Bronchial epithelial cell (primary cell): ENCODE measurements around the gene SIGLEC9. TPM values are rescaled to one million over a fixed set of nuclear protein-coding genes. Genes with fewer than 3 reads are reported as not detected.
A peak's percentile ranks its signal among the peaks of the same experiment; 100 is the strongest.

Experiments used
- DNase-seq: peaks from one replicate; pipeline ENCODE4 v3.0.0-alpha.2; 2010; ENCODE audit warnings: low read depth
- FAIRE-seq: peaks from 2 replicates; lab custom pipeline; 2011; peaks lifted over from hg19 to GRCh38; lab: Jason Lieb, UNC
- H3K27me3 ChIP-seq: 2 replicates; pipeline ENCODE4 v1.5.1; 2011; ENCODE audit warnings: low read length; ENCODE audit not compliant: control insufficient read depth, insufficient read depth
- H3K36me3 ChIP-seq: 2 replicates; pipeline ENCODE4 v1.5.1; 2011; ENCODE audit warnings: low read length; ENCODE audit not compliant: control insufficient read depth, insufficient read depth
- H3K4me3 ChIP-seq: 2 replicates; pipeline ENCODE4 v1.5.1; 2011; ENCODE audit warnings: mild to moderate bottlenecking, low read depth, low read length, control low read depth
- CTCF ChIP-seq: IDR thresholded peaks from 2 replicates; pipeline ENCODE4 v1.5.1; 2011; ENCODE audit warnings: mild to moderate bottlenecking, moderate library complexity, low read length, control low read depth, inconsistent platforms; ENCODE audit not compliant: insufficient read depth, severe bottlenecking
- total RNA-seq: library from RNA; depleted of rRNA; stranded (reverse); fragments of >200 nt; gene quantifications from 2 replicates; pipeline ENCODE4 v1.2.1, GENCODE V29; 2014

SIGLEC9 gene
- total RNA-seq = not detected in 2 replicates

GRCh38 chr19:51124729-51125128 is at the start of gene SIGLEC9:
SIGLEC9 (plus strand) TSS chr19:51124906; CDS start chr19:51124975, 69 bp downstream.
- H3K4me3 ChIP-seq = no peak within 1 kb of the TSS
- DNase-seq = no peak
- H3K36me3 ChIP-seq = no peaks in the 10 kb centered on the region
- no peak for FAIRE-seq
- TF ChIP-seq CTCF = no peak
- no peaks in the 10 kb centered on the region for H3K27me3 ChIP-seq

- H3K36me3 ChIP-seq = no peaks in the 10 kb centered on the region
- no peak for FAIRE-seq
- no peak overlapping the region for H3K4me3 ChIP-seq
- no peaks in the 10 kb centered on the region for H3K27me3 ChIP-seq
- peak; percentile 38 for DNase-seq
- no peak for TF ChIP-seq CTCF
Measured at GRCh38 chr19:51075998-51076397, 48.7 kb upstream of the SIGLEC9 start.

GRCh38 chr19:51076631-51077213 is 48.0 kb upstream of the SIGLEC9 start:
- FAIRE-seq (no peak), DNase-seq (peak; percentile 8)
- Histone ChIP-seq H3K36me3 (no peaks in the 10 kb centered on the region), H3K4me3 (no peak overlapping the region), H3K27me3 (no peaks in the 10 kb centered on the region)
- TF ChIP-seq CTCF = no peak

- H3K27me3 ChIP-seq = no peaks in the 10 kb centered on the region
- TF ChIP-seq CTCF = no peak
- H3K36me3 ChIP-seq = no peaks in the 10 kb centered on the region
- H3K4me3 ChIP-seq = no peak overlapping the region
- no peak for FAIRE-seq
- no peak for DNase-seq
Measured at GRCh38 chr19:51078104-51078503, 46.6 kb upstream of the SIGLEC9 start.

- no peak for FAIRE-seq
- no peak for DNase-seq
- Histone ChIP-seq H3K4me3 (no peak overlapping the region), H3K27me3 (no peaks in the 10 kb centered on the region), H3K36me3 (no peaks in the 10 kb centered on the region)
- no peak for TF ChIP-seq CTCF
Measured at GRCh38 chr19:51078731-51079130, 46.0 kb upstream of the SIGLEC9 start.
